Suprapubic skin (tissue), 3 donors: ENCODE data around the gene CACNA2D2.

Source experiments
- CTCF ChIP-seq, 2 donors: fragments of 200-600 bp in 1 of 2; fragments of 450-650 bp in 1 of 2; sonication (generic) in 1 of 2; IDR thresholded peaks; one replicate each; pipeline ENCODE4 v1.5.1; 2016 to 2019; ENCODE audit warnings: antibody characterized with exemption in 2 of 2, mild to moderate bottlenecking in 1 of 2, moderate library complexity in 1 of 2
- POLR2AphosphoS5 ChIP-seq, 3 donors: sonication (generic); formaldehyde crosslinking; IDR thresholded peaks; one replicate each; pipeline ENCODE4 v1.6.1; 2017; ENCODE audit warnings: antibody characterized with exemption in 3 of 3

GRCh38 chr3:50533807-50534461 lies 30.5 kb upstream of the CACNA2D2 start:
- no peak for TF ChIP-seq CTCF (IDR thresholded peaks at IDR 0.05)
- no peak for TF ChIP-seq POLR2AphosphoS5 (IDR thresholded peaks at IDR 0.05)
